Measurements from ENCODE around the gene KIF1B.

KIF1B gene

GRCh38 chr1:10271869-10272268 lies 61.5 kb downstream of the KIF1B start:
- H3K4me3 ChIP-seq: no peak overlapping the region
- intact Hi-C loops (cut with DNase I; ENCODE audit: low total_unique reads): no loop called here
- H3K27ac ChIP-seq: no peak overlapping the region
- H3K27me3 ChIP-seq: no peaks in the 10 kb centered on the region
- peaks cover 32 to 56% (median 49%) of the 10 kb centered on the region in 3 donors for H3K36me3 ChIP-seq
- H3K9me3 ChIP-seq: no peaks in the 10 kb centered on the region
- DNase-seq: no peak
- no peak for TF ChIP-seq CTCF (IDR thresholded peaks at IDR 0.05)
- no peaks in the 10 kb centered on the region for H3K4me1 ChIP-seq

DNA sequence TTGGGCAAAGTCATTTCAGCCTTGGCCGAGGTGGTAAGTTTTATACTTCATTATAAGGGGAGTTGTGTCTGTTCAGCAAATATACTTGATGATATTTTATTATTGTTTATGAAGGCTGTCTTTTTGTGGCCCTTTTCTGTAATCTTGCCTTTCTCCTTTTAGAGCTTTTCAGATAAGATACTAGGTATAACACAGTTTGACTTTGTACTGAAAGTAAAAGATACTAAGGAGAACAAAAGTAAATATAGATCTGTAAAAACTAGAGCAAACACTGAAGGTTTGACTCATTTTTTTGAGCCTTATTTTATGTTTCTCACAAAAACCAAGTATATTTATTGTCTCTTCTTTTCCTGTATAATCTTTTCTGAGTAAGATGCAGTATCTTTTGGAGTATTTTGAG lies 61.9 kb downstream of the KIF1B start:
- no peak overlapping the region for H3K4me3 ChIP-seq
- no peak overlapping the region for H3K27ac ChIP-seq
- TF ChIP-seq CTCF (IDR thresholded peaks at IDR 0.05): no peak
- intact Hi-C loops (cut with DNase I; ENCODE audit: low total_unique reads): no loop called here
- H3K4me1 ChIP-seq: no peaks in the 10 kb centered on the region
- no peak for DNase-seq
- no peaks in the 10 kb centered on the region for H3K27me3 ChIP-seq
- H3K9me3 ChIP-seq: no peaks in the 10 kb centered on the region
- H3K36me3 ChIP-seq: peaks cover 36 to 57% (median 48%) of the 10 kb centered on the region in 3 donors

DNA sequence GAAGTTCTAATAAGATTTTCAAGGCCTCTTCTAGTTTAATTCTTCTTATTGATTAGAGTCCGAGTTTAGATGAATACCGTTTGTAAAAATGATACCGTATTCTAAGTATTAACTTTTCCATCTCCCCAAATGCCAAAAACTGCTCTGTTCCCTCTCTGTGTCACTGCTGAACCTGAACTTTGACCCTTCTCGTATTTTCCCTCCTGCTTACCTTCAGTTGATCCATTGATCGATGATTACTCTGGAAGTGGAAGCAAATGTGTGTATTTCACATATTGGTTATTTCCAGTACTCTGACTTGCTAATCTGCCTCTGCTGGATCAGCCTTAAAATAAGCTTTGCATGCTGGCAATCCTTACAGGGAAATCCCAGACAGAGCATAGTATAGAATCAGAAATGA lies 68.5 kb downstream of the KIF1B start:
- TF ChIP-seq CTCF (IDR thresholded peaks at IDR 0.05): no peak
- Histone ChIP-seq H3K4me1 (no peaks in the 10 kb centered on the region), H3K4me3 (no peak overlapping the region), H3K27ac (no peak overlapping the region), H3K27me3 (no peaks in the 10 kb centered on the region), H3K36me3 (peaks cover 39 to 83% (median 62%) of the 10 kb centered on the region in 3 donors), H3K9me3 (no peaks in the 10 kb centered on the region)
- DNase-seq: no peak
- intact Hi-C loops (cut with DNase I; ENCODE audit: low total_unique reads): no loop called here

- Histone ChIP-seq H3K9me3 (no peaks in the 10 kb centered on the region), H3K4me1 (peaks cover 0 to 3% (median 0%) of the 10 kb centered on the region in 4 donors), H3K36me3 (peaks cover 33 to 95% (median 78%) of the 10 kb centered on the region in 3 donors), H3K27ac (no peak overlapping the region), H3K27me3 (no peaks in the 10 kb centered on the region), H3K4me3 (no peak overlapping the region)
- DNase-seq: no peak
- intact Hi-C loops (cut with DNase I; ENCODE audit: low total_unique reads): loop anchor here (10.0 kb wide), 1 partner anchor 66 kb away; the partner anchor contains the start of gene KIF1B
- no peak for TF ChIP-seq CTCF (IDR thresholded peaks at IDR 0.05)
These were observed 70.3 kb downstream of the KIF1B start for GRCh38 chr1:10280439-10281350.

GRCh38 chr1:10283318-10283984 lies 73.1 kb downstream of the KIF1B start:
- Histone ChIP-seq H3K36me3 (peaks cover 7 to 72% (median 57%) of the 10 kb centered on the region in 3 donors), H3K27ac (no peak overlapping the region)
- no peak for DNase-seq

More at GRCh38 chr1:10283318-10283984, 73.1 kb downstream of the KIF1B start:
- Histone ChIP-seq H3K4me1 (peaks cover 0 to 30% (median 18%) of the 10 kb centered on the region in 4 donors), H3K27me3 (no peaks in the 10 kb centered on the region), H3K4me3 (no peak overlapping the region), H3K9me3 (no peaks in the 10 kb centered on the region)
- intact Hi-C loops (cut with DNase I; ENCODE audit: low total_unique reads): loop anchor here (10.0 kb wide), 1 partner anchor 69 kb away; the partner anchor contains the start of gene KIF1B
- no peak for TF ChIP-seq CTCF (IDR thresholded peaks at IDR 0.05)
